H1 (cell line): Measurements from ENCODE around the gene MOB3B. TPM values are rescaled to one million over a fixed set of nuclear protein-coding genes. Genes with fewer than 3 reads are reported as not detected.

ENCODE experiments used
- CTCF ChIA-PET: fragments of 300-600 bp; sonication (Branson Sonifier 250); formaldehyde crosslinking; loops from one replicate; lab custom pipeline; 2021; ENCODE audit not compliant: partially characterized antibody; lab: Charles Lee
- POLR2A ChIA-PET: fragments of 300-600 bp; sonication (Branson Sonifier 250); formaldehyde crosslinking; loops from one replicate; lab custom pipeline; 2021; ENCODE audit warnings: inconsistent platforms; ENCODE audit not compliant: partially characterized antibody; lab: Charles Lee
- DNase-seq, 2 experiments: peaks; one replicate each; pipeline versions ENCODE4 v3.0.0 to v3.0.0-alpha.2; 2010 to 2022; ENCODE audit warnings: low spot score in 2 of 2, low read depth in 1 of 2, mixed read lengths in 1 of 2
- FAIRE-seq: peaks from 2 replicates; lab custom pipeline; 2011; peaks lifted over from hg19 to GRCh38; lab: Jason Lieb, UNC
- H2AFZ ChIP-seq: 2 replicates; pipeline ENCODE4 v1.8.1; 2012; ENCODE audit warnings: low read length, inconsistent platforms
- H2AK5ac ChIP-seq: 2 replicates; pipeline ENCODE4 v1.6.1; 2013; ENCODE audit warnings: low read depth, low read length
- H2BK120ac ChIP-seq: replicated peaks from 2 replicates; pipeline ENCODE3; 2013; ENCODE audit warnings: low read depth, low read length, inconsistent platforms
- H2BK12ac ChIP-seq: 2 replicates; pipeline ENCODE4 v1.6.1; 2013; ENCODE audit warnings: low read depth, low read length
- H2BK15ac ChIP-seq: 2 replicates; pipeline ENCODE4 v1.6.1; 2013; ENCODE audit warnings: low read length
- H2BK20ac ChIP-seq: 2 replicates; pipeline ENCODE4 v1.6.1; 2013; ENCODE audit warnings: low read length
- H2BK5ac ChIP-seq: 2 replicates; pipeline ENCODE4 v1.6.1; 2013; ENCODE audit warnings: low read depth, low read length
- H3K14ac ChIP-seq: 2 replicates; pipeline ENCODE4 v1.6.1; 2013; ENCODE audit warnings: inconsistent platforms; ENCODE audit not compliant: insufficient read length
- H3K18ac ChIP-seq: 2 replicates; pipeline ENCODE4 v1.6.1; 2013; ENCODE audit warnings: low read length; ENCODE audit errors: extremely low read depth
- H3K23ac ChIP-seq: 2 replicates; pipeline ENCODE4 v1.6.1; 2013; ENCODE audit warnings: inconsistent platforms; ENCODE audit not compliant: insufficient read length
- H3K23me2 ChIP-seq: 2 replicates; pipeline ENCODE4 v1.6.1; 2013; ENCODE audit warnings: low read depth, low read length
- H3K27ac ChIP-seq: 2 replicates; pipeline ENCODE4 v1.6.1; 2011; ENCODE audit warnings: low read depth, low read length, inconsistent platforms
- H3K27me3 ChIP-seq, 4 experiments: replicated peaks in 1 of 4; 1 replicate in 1 of 4; 2 replicates in 3 of 4; pipeline versions ENCODE4 v1.6.1 to v1.8.1; 2011 to 2013; ENCODE audit warnings: low read length in 3 of 4, mild to moderate bottlenecking in 3 of 4, inconsistent platforms in 2 of 4, mixed read lengths in 2 of 4, moderate library complexity in 1 of 4; ENCODE audit not compliant: control insufficient read depth in 3 of 4, insufficient read depth in 3 of 4; ENCODE audit errors: extremely low read depth in 1 of 4
- H3K36me3 ChIP-seq, 4 experiments: 2 replicates each; pipeline versions ENCODE4 v1.6.1 to v1.8.1; 2011 to 2013; ENCODE audit warnings: mild to moderate bottlenecking in 4 of 4, low read length in 3 of 4, moderate library complexity in 2 of 4, control low read depth in 1 of 4, inconsistent platforms in 1 of 4; ENCODE audit not compliant: insufficient read depth in 4 of 4, control insufficient read depth in 2 of 4
- H3K4ac ChIP-seq: replicated peaks from 2 replicates; pipeline ENCODE3; 2013; ENCODE audit warnings: low read length, low read depth, mixed read lengths, inconsistent platforms; ENCODE audit not compliant: insufficient read length
- H3K4me1 ChIP-seq, 4 experiments: replicated peaks in 1 of 4; 1 replicate in 1 of 4; 2 replicates in 3 of 4; pipeline versions ENCODE4 v1.6.1 to v1.8.1; 2011 to 2013; ENCODE audit warnings: low read length in 3 of 4, inconsistent platforms in 2 of 4, mixed read lengths in 1 of 4; ENCODE audit not compliant: insufficient read depth in 4 of 4, control insufficient read depth in 3 of 4
- H3K4me2 ChIP-seq, 2 experiments: 2 replicates each; pipeline versions ENCODE4 v1.6.1 to v1.8.1; 2011 to 2013; ENCODE audit warnings: low read depth in 2 of 2, low read length in 2 of 2, control low read depth in 1 of 2, inconsistent platforms in 1 of 2, mild to moderate bottlenecking in 1 of 2; ENCODE audit not compliant: insufficient read depth in 1 of 2
- H3K4me3 ChIP-seq, 4 experiments: fragments of 200-600, 300-600 bp in 1 of 4; sonication (generic), shearing (Covaris generic), sonication (Bioruptor Twin) in 1 of 4; 2 replicates each; pipeline versions ENCODE4 v1.5.1 to v1.8.1; 2011 to 2016; ENCODE audit warnings: low read length in 4 of 4, low read depth in 3 of 4, control low read depth in 2 of 4, inconsistent platforms in 2 of 4, mild to moderate bottlenecking in 2 of 4, mixed read lengths in 1 of 4, moderate library complexity in 1 of 4; ENCODE audit not compliant: insufficient read depth in 2 of 4; ENCODE audit errors: extremely low read depth in 1 of 4
- H3K56ac ChIP-seq: replicated peaks from 2 replicates; pipeline ENCODE3; 2013; ENCODE audit warnings: low read depth, mild to moderate bottlenecking, mixed read lengths, low read length, inconsistent platforms; ENCODE audit not compliant: insufficient read length
- H3K79me1 ChIP-seq: 2 replicates; pipeline ENCODE4 v1.6.1; 2013; ENCODE audit warnings: low read depth, low read length, control low read depth
- H3K79me2 ChIP-seq, 2 experiments: 2 replicates each; pipeline versions ENCODE4 v1.6.1 to v1.8.1; 2012 to 2013; ENCODE audit warnings: low read length in 2 of 2, mild to moderate bottlenecking in 2 of 2, inconsistent platforms in 1 of 2; ENCODE audit not compliant: insufficient read depth in 2 of 2, control insufficient read depth in 1 of 2
- H3K9ac ChIP-seq, 4 experiments: replicated peaks in 1 of 4; 1 replicate in 1 of 4; 2 replicates in 3 of 4; pipeline versions ENCODE4 v1.6.1 to v1.8.1; 2011 to 2013; ENCODE audit warnings: low read depth in 3 of 4, low read length in 3 of 4, control low read depth in 2 of 4, mild to moderate bottlenecking in 2 of 4, moderate library complexity in 2 of 4, inconsistent platforms in 1 of 4; ENCODE audit errors: extremely low read depth in 1 of 4
- H3K9me3 ChIP-seq, 2 experiments: 2 replicates each; pipeline versions ENCODE4 v1.6.1 to v1.8.1; 2012 to 2013; ENCODE audit warnings: mild to moderate bottlenecking in 2 of 2, moderate library complexity in 2 of 2, control low read depth in 1 of 2, inconsistent platforms in 1 of 2, low read depth in 1 of 2, low read length in 1 of 2, mixed read lengths in 1 of 2; ENCODE audit not compliant: insufficient read depth in 2 of 2
- H4K20me1 ChIP-seq, 2 experiments: replicated peaks in 1 of 2; 2 replicates each; pipeline versions ENCODE3 to v1.8.1; 2011 to 2013; ENCODE audit warnings: inconsistent platforms in 2 of 2, low read length in 2 of 2, mild to moderate bottlenecking in 1 of 2; ENCODE audit not compliant: insufficient read depth in 2 of 2, control insufficient read depth in 1 of 2
- H4K5ac ChIP-seq: 2 replicates; pipeline ENCODE4 v1.6.1; 2013; ENCODE audit warnings: low read length, low read depth, mixed read lengths, inconsistent platforms; ENCODE audit not compliant: insufficient read length
- H4K8ac ChIP-seq: 2 replicates; pipeline ENCODE4 v1.8.0; 2013; ENCODE audit warnings: mild to moderate bottlenecking, moderate library complexity, low read length, inconsistent platforms; ENCODE audit not compliant: insufficient read depth; ENCODE audit errors: extremely low read depth
- H4K91ac ChIP-seq: replicated peaks from 2 replicates; pipeline ENCODE3; 2013; ENCODE audit warnings: low read length, mixed read lengths, inconsistent platforms; ENCODE audit not compliant: insufficient read length
- GABPA ChIP-seq: IDR thresholded peaks from 2 replicates; pipeline ENCODE4 v1.6.1; 2011; ENCODE audit warnings: mild to moderate bottlenecking, low read length, moderate library complexity, borderline replicate concordance; ENCODE audit not compliant: insufficient read depth
- JUN ChIP-seq: IDR thresholded peaks from 2 replicates; pipeline ENCODE4 v1.6.1; 2011; ENCODE audit warnings: low read depth, mild to moderate bottlenecking, improper control_type of control experiment, low read length
- NANOG ChIP-seq: IDR thresholded peaks from 2 replicates; pipeline ENCODE4 v1.6.1; 2011; ENCODE audit warnings: low read length, low read depth, mild to moderate bottlenecking, inconsistent platforms; ENCODE audit not compliant: insufficient read depth, poor library complexity, severe bottlenecking
- POLR2AphosphoS5 ChIP-seq: IDR thresholded peaks from 2 replicates; pipeline ENCODE4 v1.6.1; 2011; ENCODE audit warnings: low read depth, low read length
- TAF7 ChIP-seq: optimal IDR thresholded peaks from 2 replicates; pipeline ENCODE3; 2011; ENCODE audit warnings: low read depth, mild to moderate bottlenecking, inconsistent platforms, low read length, moderate library complexity, borderline replicate concordance
- USF2 ChIP-seq: IDR thresholded peaks from 2 replicates; pipeline ENCODE4 v1.6.1; 2011; ENCODE audit warnings: low read length, improper control_type of control experiment
- YY1 ChIP-seq: IDR thresholded peaks from 2 replicates; pipeline ENCODE4 v1.6.1; 2011; ENCODE audit warnings: low read depth, mild to moderate bottlenecking, low read length
- WGBS, 2 experiments: shearing (Covaris generic) in 1 of 2; methylation state at CpG; one replicate each; pipeline versions ENCODE4 v1.1.6 to v1.1.7; 2013 to 2015; ENCODE audit warnings: low lambda C conversion rate in 2 of 2, mixed read lengths in 2 of 2, inconsistent platforms in 1 of 2, low coverage in 1 of 2, missing lambda C conversion rate in 1 of 2; ENCODE audit not compliant: insufficient replicate concordance in 2 of 2, insufficient coverage in 1 of 2, insufficient read length in 1 of 2; ENCODE audit errors: extremely low coverage in 1 of 2, missing lambda C conversion rate in 1 of 2; 5-methylcytosine and 5-hydroxymethylcytosine counted together
- polyA plus RNA-seq, 7 experiments: library from polyadenylated mRNA; depleted of rRNA in 3 of 7; stranded (reverse) in 5 of 7; unstranded in 2 of 7; fragments of >200 nt in 5 of 7; fragments of 200-250 nt in 2 of 7; gene quantifications; 1 replicate in 5 of 7; 2 replicates in 1 of 7; 4 replicates in 1 of 7; pipeline versions ENCODE4 v1.2.1 to v1.2.3, GENCODE V29; 2011 to 2013; ENCODE audit warnings: missing spikeins in 2 of 7, mixed read lengths in 2 of 7
- total RNA-seq: library from RNA; stranded (reverse); fragmentation: NEBNext Ultra II Directional; extraction: Animal tissue kit (Norgen Biotek cat#: 25700); gene quantifications from 2 replicates; pipeline ENCODE4 v1.2.1, GENCODE V29; 2021

The MOB3B gene
- total and polyA plus RNA-seq, 2 of the 8 experiments (the other 6 are each of a cell fraction or from before 2014, with no cell fraction given), result 12.7 to 16.1 TPM

DNA sequence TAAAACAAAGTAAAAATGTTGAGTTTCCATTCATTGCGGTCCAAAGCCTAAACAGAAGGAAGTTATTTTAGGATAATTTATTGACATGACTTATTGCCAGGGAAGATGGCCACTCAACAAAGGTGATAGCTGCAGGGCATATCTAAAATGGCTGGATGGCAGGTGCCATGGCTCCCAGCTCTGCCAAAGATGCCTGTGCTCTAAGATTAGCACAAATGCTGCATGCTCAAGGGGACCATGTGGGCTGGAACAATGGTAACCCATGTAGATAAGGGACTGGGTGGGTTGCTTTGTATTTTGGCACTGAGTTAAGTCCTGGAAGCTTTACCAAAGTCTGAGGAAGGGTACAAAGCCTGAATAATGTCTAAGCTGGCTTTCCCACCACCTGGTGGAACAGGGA lies 101.1 kb downstream of the MOB3B start:
- Histone ChIP-seq H2BK20ac (no peak overlapping the region), H3K56ac (no peak overlapping the region), H3K79me2 (0 out of 4 replicates have a peak, but pooled peaks cover 0 to 3% of the 10 kb centered on the region in 2 experiments), H2BK120ac (no peak overlapping the region), H2AFZ (no peak overlapping the region), H3K79me1 (peaks cover 4% of the 10 kb centered on the region; the same call in 1 of the 2 replicates), H3K9me3 (no peaks in the 10 kb centered on the region), H4K20me1 (no peaks in the 10 kb centered on the region), H4K91ac (no peak overlapping the region), H3K36me3 (no peaks in the 10 kb centered on the region; a peak in 1 of 8 replicates), H3K27ac (no peak overlapping the region), H2BK12ac (no peak overlapping the region), H3K9ac (no peak overlapping the region), H2AK5ac (no peak overlapping the region), H2BK5ac (no peak overlapping the region), H4K5ac (no peak overlapping the region), H3K4me1 (peaks cover 0 to 26% (median 15%) of the 10 kb centered on the region in 4 experiments), H3K4me2 (no peak overlapping the region), H3K4me3 (no peak overlapping the region), H2BK15ac (no peak overlapping the region), H3K27me3 (peaks cover 0 to 1% (median 0%) of the 10 kb centered on the region in 4 experiments; a peak in 1 of 7 replicates), H3K23me2 (no peaks in the 10 kb centered on the region), H4K8ac (no peak overlapping the region), H3K14ac (no peak overlapping the region), H3K23ac (no peak overlapping the region), H3K18ac (no peak overlapping the region), H3K4ac (no peak overlapping the region)
- TF ChIP-seq TAF7 (no peak), JUN (no peak), GABPA (no peak), YY1 (no peak), USF2 (no peak), POLR2AphosphoS5 (no peak), NANOG (no peak)
- POLR2A ChIA-PET, result no interaction called here
- FAIRE-seq (no peak), DNase-seq (no peak)
- CTCF ChIA-PET, result interaction anchor here (0.6 kb wide), 2 partner anchors 18 to 113 kb away, joined by 3 read pairs; no protein-coding TSS in a partner anchor
- 82% methylated on average over 1 of the region's 1 CpG; no CpG with 5 or more reads in 1 of the 2 experiments for WGBS, 2 experiments
